ENCODE measurements around the gene TAS2R3.
A peak's percentile ranks its signal among the peaks of the same experiment; 100 is the strongest.

Gene TAS2R3

DNA sequence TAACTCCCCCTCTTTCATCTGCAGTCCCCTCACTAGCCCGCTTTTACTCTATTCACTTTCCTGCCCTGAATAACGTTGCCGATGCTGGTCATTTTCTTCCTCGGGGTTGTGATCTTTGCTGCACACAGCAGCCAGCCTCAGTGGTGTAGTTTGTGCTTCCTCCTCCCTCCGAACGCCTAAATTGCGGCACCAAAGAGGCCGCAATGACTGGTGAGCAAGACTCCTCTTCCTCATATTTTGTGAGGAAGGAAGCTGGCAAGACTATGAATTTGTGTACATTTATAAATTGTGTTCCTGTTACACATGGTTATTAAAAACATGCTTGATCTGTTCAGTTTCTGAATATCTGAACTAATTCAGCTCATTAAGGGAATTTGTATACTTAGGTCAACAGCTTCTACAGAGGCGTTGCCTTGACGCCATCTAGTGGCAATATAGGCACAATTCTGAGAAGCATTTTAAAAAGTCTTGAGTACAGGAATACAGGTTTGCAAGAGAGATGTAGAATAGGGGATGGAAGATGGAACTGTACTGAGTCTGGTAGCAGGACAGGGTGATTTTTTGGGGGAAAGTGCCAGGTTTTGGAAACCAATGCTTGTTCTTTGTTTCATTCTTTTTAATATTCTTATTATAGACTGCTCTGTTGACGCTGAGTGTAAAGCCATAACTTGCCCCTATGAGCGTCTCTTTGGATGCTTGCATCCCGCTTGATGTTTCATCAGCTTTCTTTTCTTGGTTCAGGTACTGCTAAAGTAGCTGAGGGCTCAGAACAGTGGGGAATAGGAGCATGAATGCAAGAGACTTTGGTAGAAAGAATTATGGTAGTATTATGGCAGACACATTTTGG, 22.0 kb downstream of the TAS2R3 start:
- H4K20me1 ChIP-seq (ENCODE audit: insufficient read depth, low read length), result no peaks in the 10 kb centered on the region
- H3K36me3 ChIP-seq (replicated peaks; ENCODE audit: insufficient read depth, low read length), result no peaks in the 10 kb centered on the region
- no peaks in the 10 kb centered on the region for H3K9me2 ChIP-seq (replicated peaks; ENCODE audit: insufficient read depth, low read length)
- no peak overlapping the region for H3K27ac ChIP-seq (ENCODE audit: low read length)
- H3K27me3 ChIP-seq (replicated peaks; ENCODE audit: insufficient read depth, low read length), result no peaks in the 10 kb centered on the region
- no peak overlapping the region for H3K4me2 ChIP-seq (ENCODE audit: low read depth, low read length)
- H3F3A ChIP-seq (ENCODE audit: insufficient read depth, low read length), result no peaks in the 10 kb centered on the region
- no peaks in the 10 kb centered on the region for H3K4me1 ChIP-seq (ENCODE audit: low read length)
- H2AFZ ChIP-seq (ENCODE audit: low read length), result no peak overlapping the region
- no peak overlapping the region for H3K9ac ChIP-seq (ENCODE audit: low read length)
- H3K79me2 ChIP-seq (ENCODE audit: low read length), result no peaks in the 10 kb centered on the region
- H3K4me3 ChIP-seq (ENCODE audit: low read length), result no peak overlapping the region
- TF ChIP-seq EZH2phosphoT487 (IDR thresholded peaks at IDR 0.05; ENCODE audit: low read length), result no peak
- TF ChIP-seq, protein P1, sequence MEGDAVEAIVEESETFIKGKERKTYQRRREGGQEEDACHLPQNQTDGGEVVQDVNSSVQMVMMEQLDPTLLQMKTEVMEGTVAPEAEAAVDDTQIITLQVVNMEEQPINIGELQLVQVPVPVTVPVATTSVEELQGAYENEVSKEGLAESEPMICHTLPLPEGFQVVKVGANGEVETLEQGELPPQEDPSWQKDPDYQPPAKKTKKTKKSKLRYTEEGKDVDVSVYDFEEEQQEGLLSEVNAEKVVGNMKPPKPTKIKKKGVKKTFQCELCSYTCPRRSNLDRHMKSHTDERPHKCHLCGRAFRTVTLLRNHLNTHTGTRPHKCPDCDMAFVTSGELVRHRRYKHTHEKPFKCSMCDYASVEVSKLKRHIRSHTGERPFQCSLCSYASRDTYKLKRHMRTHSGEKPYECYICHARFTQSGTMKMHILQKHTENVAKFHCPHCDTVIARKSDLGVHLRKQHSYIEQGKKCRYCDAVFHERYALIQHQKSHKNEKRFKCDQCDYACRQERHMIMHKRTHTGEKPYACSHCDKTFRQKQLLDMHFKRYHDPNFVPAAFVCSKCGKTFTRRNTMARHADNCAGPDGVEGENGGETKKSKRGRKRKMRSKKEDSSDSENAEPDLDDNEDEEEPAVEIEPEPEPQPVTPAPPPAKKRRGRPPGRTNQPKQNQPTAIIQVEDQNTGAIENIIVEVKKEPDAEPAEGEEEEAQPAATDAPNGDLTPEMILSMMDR (IDR thresholded peaks at IDR 0.05; ENCODE audit: low read length), result peak; percentile 97
- peak; percentile 78 for DNase-seq
- H3K9me3 ChIP-seq (replicated peaks; ENCODE audit: insufficient read depth, low read length), result no peaks in the 10 kb centered on the region

DNA sequence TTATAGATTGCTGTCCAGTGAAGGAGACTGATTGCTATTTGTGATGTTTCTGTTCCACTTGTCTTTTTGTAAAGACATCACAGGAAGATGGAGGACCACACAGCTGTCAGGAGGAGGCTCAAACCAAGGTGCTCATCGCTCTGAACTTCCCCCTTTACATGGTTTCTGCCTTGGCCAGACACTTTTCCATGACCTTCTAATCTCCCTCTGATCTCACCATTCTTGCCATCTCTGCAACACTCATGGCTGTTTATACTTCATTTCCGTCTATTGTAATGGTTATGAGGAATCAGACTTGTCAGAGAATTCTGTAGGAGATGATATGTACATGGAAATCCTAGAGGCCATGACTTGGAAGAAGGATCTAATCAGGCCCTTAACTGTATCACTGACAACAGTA, 24.4 kb downstream of the TAS2R3 start:
- Histone ChIP-seq H3K79me2 (ENCODE audit: low read length) (no peaks in the 10 kb centered on the region), H3K4me1 (ENCODE audit: low read length) (no peaks in the 10 kb centered on the region), H3F3A (ENCODE audit: insufficient read depth, low read length) (no peaks in the 10 kb centered on the region), H4K20me1 (ENCODE audit: insufficient read depth, low read length) (no peaks in the 10 kb centered on the region), H3K4me3 (ENCODE audit: low read length) (no peak overlapping the region), H3K9me3 (replicated peaks; ENCODE audit: insufficient read depth, low read length) (no peaks in the 10 kb centered on the region), H2AFZ (ENCODE audit: low read length) (no peak overlapping the region), H3K4me2 (ENCODE audit: low read depth, low read length) (no peak overlapping the region), H3K27me3 (replicated peaks; ENCODE audit: insufficient read depth, low read length) (no peaks in the 10 kb centered on the region), H3K9me2 (replicated peaks; ENCODE audit: insufficient read depth, low read length) (no peaks in the 10 kb centered on the region), H3K27ac (ENCODE audit: low read length) (no peak overlapping the region), H3K9ac (ENCODE audit: low read length) (no peak overlapping the region), H3K36me3 (replicated peaks; ENCODE audit: insufficient read depth, low read length) (no peaks in the 10 kb centered on the region)
- TF ChIP-seq EZH2 (optimal IDR thresholded peaks at IDR 0.05; ENCODE audit: low read depth, low read length) (no peak), EZH2phosphoT487 (IDR thresholded peaks at IDR 0.05; ENCODE audit: low read length) (no peak)
- DNase-seq, result no peak

DNA sequence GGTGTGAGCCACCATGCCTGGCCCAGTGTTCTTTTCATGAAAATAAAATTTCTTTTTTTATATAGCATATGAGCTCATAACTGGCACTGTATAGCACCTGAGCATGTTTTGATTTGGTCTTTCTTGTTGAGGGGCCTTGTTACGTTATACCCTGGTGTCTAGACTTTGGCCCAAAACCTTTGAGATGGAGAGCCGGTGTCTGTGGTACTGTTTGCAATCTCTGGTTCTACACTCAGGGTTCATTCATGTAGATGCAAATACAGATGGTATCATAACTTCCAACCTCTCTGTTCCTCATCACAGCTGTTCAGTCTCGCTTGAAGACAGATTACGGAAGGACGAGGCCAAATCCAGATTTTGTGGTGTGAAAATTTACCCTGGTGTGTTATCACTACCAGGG, 26.0 kb downstream of the TAS2R3 start, which contains the start of gene TAS2R5:
TAS2R5 (plus strand) TSS at position 301 of the 400 bp plus-strand sequence. CDS start 145 bp downstream, outside the sequence.
- Histone ChIP-seq H3K9me2 (replicated peaks; ENCODE audit: insufficient read depth, low read length) (no peaks in the 10 kb centered on the region), H2AFZ (ENCODE audit: low read length) (no peak within 1 kb of the TSS), H3K4me3 (ENCODE audit: low read length) (no peak within 1 kb of the TSS), H3K79me2 (ENCODE audit: low read length) (no peaks in the 10 kb centered on the region), H3K9me3 (replicated peaks; ENCODE audit: insufficient read depth, low read length) (no peaks in the 10 kb centered on the region), H3F3A (ENCODE audit: insufficient read depth, low read length) (no peaks in the 10 kb centered on the region), H3K4me2 (ENCODE audit: low read depth, low read length) (no peak within 1 kb of the TSS), H3K36me3 (replicated peaks; ENCODE audit: insufficient read depth, low read length) (no peaks in the 10 kb centered on the region), H4K20me1 (ENCODE audit: insufficient read depth, low read length) (no peaks in the 10 kb centered on the region), H3K4me1 (ENCODE audit: low read length) (no peaks in the 10 kb centered on the region), H3K27ac (ENCODE audit: low read length) (no peak within 1 kb of the TSS), H3K27me3 (replicated peaks; ENCODE audit: insufficient read depth, low read length) (no peaks in the 10 kb centered on the region), H3K9ac (ENCODE audit: low read length) (no peak within 1 kb of the TSS)
- TF ChIP-seq EZH2 (optimal IDR thresholded peaks at IDR 0.05; ENCODE audit: low read depth, low read length) (no peak), EZH2phosphoT487 (IDR thresholded peaks at IDR 0.05; ENCODE audit: low read length) (no peak)
- TF ChIP-seq, protein P1 (IDR thresholded peaks at IDR 0.05; ENCODE audit: low read length), result no peak
- no peak for DNase-seq

- Histone ChIP-seq H3K4me3 (ENCODE audit: low read length) (no peak overlapping the region), H3K9ac (ENCODE audit: low read length) (no peak overlapping the region), H2AFZ (ENCODE audit: low read length) (no peak overlapping the region), H3K4me2 (ENCODE audit: low read depth, low read length) (no peak overlapping the region), H3K27ac (ENCODE audit: low read length) (no peak overlapping the region), H3K9me2 (replicated peaks; ENCODE audit: insufficient read depth, low read length) (no peaks in the 10 kb centered on the region), H3K36me3 (replicated peaks; ENCODE audit: insufficient read depth, low read length) (no peaks in the 10 kb centered on the region), H3K4me1 (ENCODE audit: low read length) (no peaks in the 10 kb centered on the region), H3K27me3 (replicated peaks; ENCODE audit: insufficient read depth, low read length) (no peaks in the 10 kb centered on the region), H3F3A (ENCODE audit: insufficient read depth, low read length) (no peaks in the 10 kb centered on the region), H3K79me2 (ENCODE audit: low read length) (no peaks in the 10 kb centered on the region), H3K9me3 (replicated peaks; ENCODE audit: insufficient read depth, low read length) (no peaks in the 10 kb centered on the region), H4K20me1 (ENCODE audit: insufficient read depth, low read length) (no peaks in the 10 kb centered on the region)
- DNase-seq, result no peak
- TF ChIP-seq EZH2 (optimal IDR thresholded peaks at IDR 0.05; ENCODE audit: low read depth, low read length), result no peak
- TF ChIP-seq EZH2phosphoT487 (IDR thresholded peaks at IDR 0.05; ENCODE audit: low read length), result no peak
- TF ChIP-seq, protein P1 (IDR thresholded peaks at IDR 0.05; ENCODE audit: low read length), result no peak
These were observed 28.6 kb downstream of the TAS2R3 start for GRCh38 chr7:141792526-141792925.

Measured in MM.1S (cell line).